ENCODE measurements around the gene HIPK2.

Gene HIPK2

GRCh38 chr7:139775829-139776266 lies 1.9 kb downstream of the HIPK2 start:
- no peak for FAIRE-seq

GRCh38 chr7:139774376-139774775 lies 3.4 kb downstream of the HIPK2 start:
- no peak for TF ChIP-seq CTCF (IDR thresholded peaks at IDR 0.05; ENCODE audit: insufficient read depth, missing control alignments)
- FAIRE-seq (no peak), DNase-seq (ENCODE audit: insufficient read length, low spot score) (no peak)

More at GRCh38 chr7:139775829-139776266, 1.9 kb downstream of the HIPK2 start:
- no peak for DNase-seq (ENCODE audit: insufficient read length, low spot score)
- peak; percentile 58 for TF ChIP-seq CTCF (IDR thresholded peaks at IDR 0.05; ENCODE audit: insufficient read depth, missing control alignments)

GRCh38 chr7:139773371-139773770 lies 4.4 kb downstream of the HIPK2 start:
- FAIRE-seq (no peak), DNase-seq (ENCODE audit: insufficient read length, low spot score) (no peak)
- no peak for TF ChIP-seq CTCF (IDR thresholded peaks at IDR 0.05; ENCODE audit: insufficient read depth, missing control alignments)

- FAIRE-seq (no peak), DNase-seq (ENCODE audit: insufficient read length, low spot score) (no peak)
- no peak for TF ChIP-seq CTCF (IDR thresholded peaks at IDR 0.05; ENCODE audit: insufficient read depth, missing control alignments)
These were observed 4.9 kb downstream of the HIPK2 start for GRCh38 chr7:139772873-139773272.

GRCh38 chr7:139772115-139772514 lies 5.7 kb downstream of the HIPK2 start:
- FAIRE-seq (no peak), DNase-seq (ENCODE audit: insufficient read length, low spot score) (no peak)
- TF ChIP-seq CTCF (IDR thresholded peaks at IDR 0.05; ENCODE audit: insufficient read depth, missing control alignments) = no peak

- DNase-seq (ENCODE audit: insufficient read length, low spot score) (no peak), FAIRE-seq (no peak)
- no peak for TF ChIP-seq CTCF (IDR thresholded peaks at IDR 0.05; ENCODE audit: insufficient read depth, missing control alignments)
These were observed 6.5 kb downstream of the HIPK2 start for GRCh38 chr7:139771001-139771956.

- TF ChIP-seq CTCF (IDR thresholded peaks at IDR 0.05; ENCODE audit: insufficient read depth, missing control alignments) = no peak
- FAIRE-seq (no peak), DNase-seq (ENCODE audit: insufficient read length, low spot score) (no peak)
These were observed 8.0 kb downstream of the HIPK2 start for GRCh38 chr7:139769761-139770160.

Data from D721Med (cell line).